Right lobe of liver (tissue), 6 donors: Measurements from ENCODE around the gene CREB3. TPM values are rescaled to one million over a fixed set of nuclear protein-coding genes. Genes with fewer than 3 reads are reported as not detected.

Experiments used
- ATAC-seq, 4 donors: fragments of 200-7000 bp; cut with Tn5 transposase; one replicate each; pipeline ENCODE4 v1.9.1; 2020; ENCODE audit warnings: mild to moderate bottlenecking in 4 of 4, moderate library complexity in 4 of 4
- DNase-seq, 3 donors: peaks; one replicate each; pipeline ENCODE4 v3.0.0-alpha.2; 2020
- H3K27ac ChIP-seq, 3 donors: fragments of 200-600 bp; one replicate each; pipeline ENCODE4 v1.8.0; 2022
- H3K27me3 ChIP-seq, 2 donors: fragments of 200-600 bp; one replicate each; pipeline ENCODE4 v1.8.0; 2022
- H3K36me3 ChIP-seq, 4 donors: fragments of 200-600 bp; sonication (generic) in 1 of 4; one replicate each; pipeline versions ENCODE4 v1.5.1 to v1.8.0; 2017 to 2022; ENCODE audit warnings: control low read depth in 1 of 4
- H3K4me1 ChIP-seq, 4 donors: fragments of 200-600 bp; sonication (generic) in 1 of 4; one replicate each; pipeline versions ENCODE4 v1.5.1 to v1.8.0; 2017 to 2022; ENCODE audit warnings: control low read depth in 1 of 4
- H3K4me3 ChIP-seq, 3 donors: fragments of 200-600 bp; one replicate each; pipeline ENCODE4 v1.8.0; 2022
- H3K9me3 ChIP-seq, 4 donors: fragments of 200-600 bp; sonication (generic) in 1 of 4; one replicate each; pipeline versions ENCODE4 v1.5.1 to v1.8.0; 2017 to 2022; ENCODE audit warnings: control low read depth in 1 of 4
- POLR2A ChIP-seq: fragments of 450-650 bp; IDR thresholded peaks from one replicate; pipeline ENCODE4 v1.6.1; 2017; ENCODE audit warnings: antibody characterized with exemption, mild to moderate bottlenecking
- WGBS: methylation state at CpG from one replicate; pipeline ENCODE4 v1.1.6; 2018; ENCODE audit warnings: low coverage, low lambda C conversion rate; ENCODE audit not compliant: insufficient coverage; ENCODE audit errors: missing lambda C conversion rate; 5-methylcytosine and 5-hydroxymethylcytosine counted together
- intact Hi-C, 2 donors: fragments of 100-400 bp; cut with DNase I; formaldehyde crosslinking; loops; one replicate each; pipeline versions ENCODE4 v1.11.2 to v1.14.1; 2022
- total RNA-seq, 6 experiments: library from RNA; depleted of rRNA in 2 of 6; stranded (reverse); fragments of >200 nt in 2 of 6; fragmentation: NEBNext Ultra II Directional in 3 of 6; extraction: Animal tissue kit (Norgen Biotek cat#: 25700) in 3 of 6; gene quantifications; one replicate each; pipeline versions ENCODE4 v1.1.0 to v1.2.4, GENCODE V29; 2016 to 2023
- TF ChIP-seq, protein P1 (sequence below), 4 donors: fragments of 200-600 bp in 3 of 4; fragments of 450-650 bp in 1 of 4; IDR thresholded peaks; one replicate each; pipeline versions ENCODE4 v1.5.1 to v1.8.0; 2016 to 2022; ENCODE audit warnings: antibody characterized with exemption in 4 of 4, mild to moderate bottlenecking in 2 of 4
- donor health status: DM: no; HTN: yes; CAD: no.
- donor health status: DM: no; HTN: no; CAD: no.
- donor health status: DM: no; HTN: no; CAD: no.
- donor health status: DM: no; HTN: yes; CAD: no.
- donor health status: DM: no; HTN: yes; CAD: no.

CREB3 gene
- total RNA-seq, 6 experiments from 2014 or later = 12.1 to 35.2 (median 17.8) TPM

- intact Hi-C loops = loop anchor here in 1 of 2 donors (5.0 kb wide), 1 partner anchor 39 kb away; no protein-coding TSS in a partner anchor
- TF ChIP-seq, protein P1, sequence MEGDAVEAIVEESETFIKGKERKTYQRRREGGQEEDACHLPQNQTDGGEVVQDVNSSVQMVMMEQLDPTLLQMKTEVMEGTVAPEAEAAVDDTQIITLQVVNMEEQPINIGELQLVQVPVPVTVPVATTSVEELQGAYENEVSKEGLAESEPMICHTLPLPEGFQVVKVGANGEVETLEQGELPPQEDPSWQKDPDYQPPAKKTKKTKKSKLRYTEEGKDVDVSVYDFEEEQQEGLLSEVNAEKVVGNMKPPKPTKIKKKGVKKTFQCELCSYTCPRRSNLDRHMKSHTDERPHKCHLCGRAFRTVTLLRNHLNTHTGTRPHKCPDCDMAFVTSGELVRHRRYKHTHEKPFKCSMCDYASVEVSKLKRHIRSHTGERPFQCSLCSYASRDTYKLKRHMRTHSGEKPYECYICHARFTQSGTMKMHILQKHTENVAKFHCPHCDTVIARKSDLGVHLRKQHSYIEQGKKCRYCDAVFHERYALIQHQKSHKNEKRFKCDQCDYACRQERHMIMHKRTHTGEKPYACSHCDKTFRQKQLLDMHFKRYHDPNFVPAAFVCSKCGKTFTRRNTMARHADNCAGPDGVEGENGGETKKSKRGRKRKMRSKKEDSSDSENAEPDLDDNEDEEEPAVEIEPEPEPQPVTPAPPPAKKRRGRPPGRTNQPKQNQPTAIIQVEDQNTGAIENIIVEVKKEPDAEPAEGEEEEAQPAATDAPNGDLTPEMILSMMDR (IDR thresholded peaks at IDR 0.05) = no peak
- TF ChIP-seq POLR2A = no peak
- H3K4me1 ChIP-seq = no peaks in the 10 kb centered on the region
- H3K4me3 ChIP-seq = no peak overlapping the region
- H3K9me3 ChIP-seq = no peaks in the 10 kb centered on the region
- no peak for DNase-seq
- WGBS = 100% methylated on average over 1 of the region's 5 CpGs
- no peaks in the 10 kb centered on the region for H3K27me3 ChIP-seq
- ATAC-seq = no peak
- peaks cover 38 to 74% (median 48%) of the 10 kb centered on the region in 4 donors for H3K36me3 ChIP-seq
- H3K27ac ChIP-seq = no peak overlapping the region
Measured at GRCh38 chr9:35698231-35698630, 34.2 kb upstream of the CREB3 start.

DNA sequence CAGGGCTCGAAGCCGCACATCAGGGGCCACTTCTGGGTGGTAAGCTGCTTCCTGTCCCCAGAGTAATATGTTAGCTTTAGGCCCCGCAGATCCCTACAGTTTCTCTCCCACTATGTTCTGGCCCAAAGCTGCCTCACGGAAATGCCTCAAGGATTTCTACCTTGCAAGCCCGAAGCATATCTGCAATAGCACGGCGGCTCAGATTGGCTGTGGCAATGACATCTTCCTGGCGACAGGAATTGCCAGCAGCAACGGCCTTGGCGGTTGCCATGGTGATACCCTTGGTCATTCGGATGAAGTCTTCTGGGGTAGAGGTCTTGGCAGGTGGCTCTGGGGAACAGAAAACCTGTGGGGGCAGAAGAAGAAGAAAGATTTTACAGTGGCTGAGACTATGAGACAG is 32.4 kb upstream of the CREB3 start:
- no peak overlapping the region for H3K27ac ChIP-seq

GRCh38 chr9:35700942-35701341 is 31.5 kb upstream of the CREB3 start:
- Histone ChIP-seq H3K9me3 (no peaks in the 10 kb centered on the region), H3K36me3 (peaks cover 58 to 97% (median 68%) of the 10 kb centered on the region in 4 donors), H3K4me3 (no peak overlapping the region), H3K27ac (no peak overlapping the region), H3K27me3 (no peaks in the 10 kb centered on the region), H3K4me1 (no peaks in the 10 kb centered on the region)
- no peak for DNase-seq
- no peak for TF ChIP-seq POLR2A
- TF ChIP-seq, protein P1 (IDR thresholded peaks at IDR 0.05) = no peak
- no peak for ATAC-seq
- intact Hi-C loops = no loop called here

More for the DNA sequence above, 32.4 kb upstream of the CREB3 start:
- Histone ChIP-seq H3K27me3 (no peaks in the 10 kb centered on the region), H3K4me3 (no peak overlapping the region), H3K9me3 (no peaks in the 10 kb centered on the region), H3K4me1 (no peaks in the 10 kb centered on the region), H3K36me3 (peaks cover 51 to 92% (median 63%) of the 10 kb centered on the region in 4 donors)
- TF ChIP-seq, protein P1 (IDR thresholded peaks at IDR 0.05) = no peak
- no peak for TF ChIP-seq POLR2A
- 88% methylated on average over 9 of the region's 11 CpGs for WGBS
- intact Hi-C loops = no loop called here
- no peak for ATAC-seq
- no peak for DNase-seq

- over 99% methylated on average over 7 of the region's 7 CpGs for WGBS
- no peaks in the 10 kb centered on the region for H3K9me3 ChIP-seq
- H3K36me3 ChIP-seq = peaks cover 63 to 100% (median 81%) of the 10 kb centered on the region in 4 donors
- H3K27me3 ChIP-seq = no peaks in the 10 kb centered on the region
- H3K4me3 ChIP-seq = no peak overlapping the region
- intact Hi-C loops = no loop called here
- H3K4me1 ChIP-seq = no peaks in the 10 kb centered on the region
- H3K27ac ChIP-seq = no peak overlapping the region
- DNase-seq = no peak
- TF ChIP-seq, protein P1 (IDR thresholded peaks at IDR 0.05) = no peak
- no peak for TF ChIP-seq POLR2A
- no peak for ATAC-seq
Measured at GRCh38 chr9:35702696-35703095, 29.8 kb upstream of the CREB3 start.
